ENCODE measurements around the gene IGHMBP2.
"Not testable (repeated sequence)": the region's sequence is repeated elsewhere in the genome, so short reads cannot be mapped to it uniquely, and the experiment has no call there.

IGHMBP2 gene

GRCh38 chr11:68903288-68904247 is at the start of gene IGHMBP2, which contains the start of gene MRPL21:
Gene IGHMBP2, plus strand, starts transcription at chr11:68903891. Its CDS starts 62 bp downstream, at chr11:68903953.
Gene MRPL21, minus strand, starts transcription at chr11:68903832. Its CDS starts 22 bp downstream, at chr11:68903810.
- peak; percentile 85 for DNase-seq (ENCODE audit: low spot score)

DNA sequence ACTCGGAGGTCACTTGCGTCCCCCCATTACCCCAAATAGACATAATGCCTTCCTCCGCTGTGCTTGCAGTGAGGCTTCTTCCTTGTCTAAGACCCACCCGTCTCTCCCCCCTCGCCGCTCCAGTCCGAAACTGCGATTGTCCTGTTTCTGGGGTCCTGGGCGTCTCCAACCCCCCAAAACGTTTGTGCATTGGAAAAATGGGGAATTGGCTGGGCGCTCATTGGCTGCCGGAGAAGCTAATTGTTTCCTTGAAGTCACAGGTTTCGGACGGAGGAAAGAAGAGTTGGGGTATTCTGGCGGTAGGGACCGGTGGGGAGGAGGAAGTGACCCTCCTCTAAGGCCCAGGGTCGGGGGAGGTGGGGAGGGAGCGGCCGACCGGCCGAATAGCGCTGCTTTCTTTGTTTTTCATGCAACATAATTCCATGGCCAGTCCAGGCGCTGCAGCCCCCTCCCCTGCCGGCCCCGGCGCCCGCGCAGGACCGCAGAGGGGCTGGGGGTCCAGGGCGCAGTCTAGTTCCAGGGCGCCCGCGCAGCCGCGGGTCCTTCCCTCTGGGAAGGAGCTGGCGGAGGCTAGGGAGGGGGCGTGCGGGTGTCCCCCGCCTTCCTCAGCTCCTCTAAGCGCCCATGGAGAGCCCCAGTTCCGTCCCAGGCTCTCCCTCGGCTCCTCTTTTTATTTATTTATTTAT is 49.3 kb upstream of the IGHMBP2 start:
- no peak for DNase-seq (ENCODE audit: low spot score)

DNA sequence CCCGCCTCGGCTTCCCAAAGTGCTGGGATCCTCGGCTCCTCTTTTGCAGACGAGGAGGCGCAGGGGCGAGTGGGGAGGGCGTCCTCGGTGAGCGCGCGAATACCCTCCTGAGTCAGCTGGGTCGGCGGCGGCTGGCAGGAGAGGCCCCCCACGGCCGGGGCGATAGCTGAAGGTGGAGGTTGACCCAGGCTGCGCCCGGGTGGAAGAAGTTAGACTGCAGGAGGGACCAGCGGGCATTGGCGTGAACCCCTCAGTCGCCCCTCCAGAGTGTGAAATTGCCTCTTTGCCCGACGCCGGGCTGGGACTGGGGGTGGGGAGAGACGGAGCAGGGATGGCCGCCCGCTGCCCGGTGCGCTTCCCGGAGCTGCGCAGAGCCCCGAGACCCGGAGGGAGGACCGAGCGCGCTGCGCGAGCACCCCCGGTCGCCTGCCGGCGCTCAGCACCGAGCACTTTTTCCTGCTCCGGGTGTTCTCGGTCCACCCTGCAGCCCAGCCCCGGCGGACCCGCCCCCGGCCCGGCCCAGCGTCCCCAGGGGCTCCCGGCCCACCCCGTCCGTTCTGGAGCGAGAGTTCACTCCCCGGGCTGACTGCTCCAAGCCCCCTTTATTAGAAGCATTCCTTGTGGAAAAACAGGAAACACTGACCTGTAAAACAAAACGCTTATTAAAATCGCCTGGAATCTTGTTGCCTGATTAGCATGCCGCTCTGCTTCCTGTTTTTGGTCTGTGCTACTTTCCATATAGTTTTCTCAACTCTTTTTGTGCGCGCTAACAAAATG is 48.3 kb upstream of the IGHMBP2 start:
- no peak for DNase-seq (ENCODE audit: low spot score)

DNA sequence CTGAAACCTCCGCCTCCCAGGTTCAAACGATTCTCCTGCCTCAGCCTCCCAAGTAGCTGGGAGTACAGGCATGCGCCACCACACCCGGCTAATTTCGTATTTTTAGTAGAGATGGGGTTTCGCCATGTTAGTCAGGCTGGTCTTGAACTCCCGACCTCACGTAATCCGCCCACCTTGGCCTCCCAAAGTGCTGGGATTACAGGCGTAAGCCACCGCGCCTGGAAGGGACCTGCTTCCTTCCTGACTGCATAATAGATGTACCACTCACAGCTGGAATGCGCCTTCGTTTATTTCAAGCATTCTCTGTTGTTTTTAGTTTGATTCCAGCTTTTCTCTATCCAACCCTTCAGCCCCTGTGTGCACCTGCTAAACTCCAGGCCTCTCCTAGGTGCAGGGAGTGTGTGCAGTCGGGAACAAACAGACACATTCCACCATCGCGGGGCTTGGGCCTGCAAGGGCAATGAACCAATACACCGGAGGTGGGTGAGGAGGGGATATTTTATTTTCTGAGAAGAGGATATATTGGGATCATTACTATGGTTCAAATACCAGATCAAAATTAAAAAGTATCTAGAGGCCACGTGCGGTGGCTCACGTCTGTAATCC is 47.2 kb upstream of the IGHMBP2 start:
- not testable (repeated sequence) for DNase-seq (ENCODE audit: low spot score)

DNA sequence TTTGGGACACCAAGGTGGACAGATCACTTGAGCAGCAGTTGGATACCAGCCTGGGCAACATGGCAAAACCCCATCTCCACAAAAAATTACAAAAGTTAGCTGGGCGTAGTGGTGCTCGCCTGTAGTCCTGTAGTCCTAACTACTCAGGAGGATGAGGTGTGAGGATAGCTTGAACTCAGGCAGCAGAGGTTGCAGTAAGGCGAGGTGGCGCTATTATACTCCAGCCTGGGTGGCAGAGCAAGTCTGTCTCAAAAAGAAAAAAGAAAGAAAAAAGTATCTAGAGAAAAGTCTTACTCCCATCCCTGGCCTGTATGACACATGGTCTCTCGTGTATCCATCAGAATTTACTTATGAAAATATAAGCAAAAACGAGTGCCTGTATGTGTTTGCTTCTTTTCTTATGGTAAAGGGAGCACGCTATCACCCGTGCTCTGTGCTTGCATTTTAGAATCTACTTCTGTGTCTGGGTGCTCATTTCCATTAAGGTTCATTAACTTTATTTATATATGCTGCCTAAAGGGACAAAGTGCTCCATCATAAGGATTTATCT is 46.6 kb upstream of the IGHMBP2 start:
- no peak for DNase-seq (ENCODE audit: low spot score)

DNA sequence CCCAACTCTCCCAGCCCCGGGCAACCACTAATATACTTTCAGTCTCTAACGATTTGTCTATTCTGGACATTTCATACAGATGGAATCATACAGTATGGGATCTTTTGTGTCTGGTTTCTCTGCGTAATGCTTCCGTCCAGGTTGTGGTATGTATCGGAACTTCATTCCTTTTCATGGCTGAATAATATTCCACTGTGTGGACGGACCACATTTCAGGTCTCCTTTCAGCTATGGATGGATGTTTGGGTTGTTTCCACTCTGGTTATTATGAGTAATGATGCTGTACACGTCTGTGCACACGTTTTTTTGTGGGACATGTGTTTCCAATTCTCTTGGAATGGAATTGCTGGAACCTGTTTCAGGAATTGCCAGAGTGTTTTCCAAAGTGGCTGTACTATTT is 44.6 kb upstream of the IGHMBP2 start:
- DNase-seq (ENCODE audit: low spot score): no peak

DNA sequence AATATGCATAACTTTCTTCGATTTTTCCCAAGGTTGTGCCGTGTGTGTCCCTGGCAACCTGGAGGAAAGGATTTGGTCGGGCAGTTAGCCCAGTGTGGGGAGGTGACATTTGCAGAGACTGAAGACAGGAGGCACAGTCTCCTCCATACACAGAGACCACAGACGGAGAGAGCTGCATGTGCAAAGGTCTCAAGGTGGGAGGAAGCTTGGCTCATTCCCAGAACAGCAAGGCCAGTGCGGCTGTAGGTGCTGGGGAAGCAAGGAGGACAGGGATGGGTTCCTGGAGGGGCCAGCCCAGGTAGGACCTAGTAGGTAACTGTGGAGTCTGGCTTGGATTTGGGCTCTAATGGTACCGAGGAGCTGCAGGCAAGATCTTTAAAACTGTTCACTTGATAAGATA is 41.3 kb upstream of the IGHMBP2 start:
- no peak for DNase-seq (ENCODE audit: low spot score)

DNA sequence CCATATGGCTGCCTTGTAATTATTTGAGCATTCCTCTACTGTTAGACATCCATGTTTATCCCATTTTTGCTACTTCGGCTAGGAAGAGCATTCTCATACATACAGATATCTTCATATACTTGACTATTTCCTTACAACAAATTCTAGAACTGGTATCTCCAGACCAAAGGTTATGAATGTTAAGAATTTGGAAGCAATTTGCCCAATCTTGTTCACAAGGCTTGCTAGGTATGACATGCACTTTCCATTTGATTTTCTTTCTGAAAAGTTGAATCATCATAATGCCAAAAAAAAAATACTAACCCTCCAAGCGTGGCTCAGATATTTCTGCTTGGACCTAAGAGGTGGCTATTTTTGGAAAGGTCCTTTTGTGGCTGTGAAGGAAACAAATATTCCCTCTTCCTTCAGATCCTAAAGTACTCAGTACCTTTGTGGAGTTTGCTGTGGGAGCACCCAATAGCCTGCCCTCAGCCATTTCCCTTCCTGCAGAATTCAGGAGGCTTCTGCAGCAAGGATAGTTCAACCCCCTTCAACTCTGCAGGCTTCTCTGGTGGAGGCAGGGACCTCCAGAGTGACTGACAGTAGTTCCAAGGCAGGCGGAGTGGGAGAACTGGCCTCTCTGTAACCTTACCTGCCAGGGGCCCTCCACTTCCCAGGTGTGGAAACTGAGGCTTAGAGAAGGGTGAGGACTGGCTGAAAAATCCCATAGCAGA is 40.0 kb upstream of the IGHMBP2 start:
- no peak for DNase-seq (ENCODE audit: low spot score)

DNA sequence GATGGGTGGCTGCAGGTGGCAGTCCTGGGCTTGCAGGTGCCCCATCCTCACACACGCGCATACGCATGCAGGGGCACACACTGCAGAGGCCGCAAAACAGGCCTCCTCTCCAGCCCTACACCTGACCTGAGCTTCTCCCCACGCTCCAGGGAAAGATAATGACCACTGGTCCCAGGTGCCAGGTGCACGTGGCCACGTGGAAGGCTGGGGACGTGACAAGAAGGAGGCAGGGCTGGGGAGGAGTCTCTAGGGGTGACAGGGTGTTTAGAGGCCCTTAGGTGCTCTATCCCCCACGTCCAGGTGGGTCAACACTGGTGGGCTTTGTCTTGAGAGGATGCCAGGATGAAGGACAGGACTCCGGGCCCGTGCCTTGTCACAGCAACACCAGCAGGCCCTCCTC is 38.5 kb upstream of the IGHMBP2 start:
- no peak for DNase-seq (ENCODE audit: low spot score)

DNA sequence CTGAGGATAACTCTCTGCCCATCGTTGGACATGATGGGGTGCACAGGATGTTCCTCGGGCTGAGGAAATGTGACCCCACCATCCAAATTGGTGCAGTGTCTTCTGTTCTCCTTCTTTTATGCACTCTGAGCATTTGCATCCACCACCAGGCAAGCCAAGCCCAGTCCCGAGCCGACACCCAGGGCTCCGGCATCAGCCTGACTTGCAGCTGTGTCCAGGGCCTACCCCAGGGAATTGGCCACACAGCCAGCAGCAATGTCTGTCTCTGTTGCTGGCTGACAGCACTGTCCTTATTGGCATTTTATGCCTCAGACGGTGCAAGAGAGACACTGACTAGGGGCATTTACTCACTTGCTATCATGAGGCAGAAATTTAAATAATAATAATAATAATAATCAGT is 36.6 kb upstream of the IGHMBP2 start:
- DNase-seq (ENCODE audit: low spot score): no peak

DNA sequence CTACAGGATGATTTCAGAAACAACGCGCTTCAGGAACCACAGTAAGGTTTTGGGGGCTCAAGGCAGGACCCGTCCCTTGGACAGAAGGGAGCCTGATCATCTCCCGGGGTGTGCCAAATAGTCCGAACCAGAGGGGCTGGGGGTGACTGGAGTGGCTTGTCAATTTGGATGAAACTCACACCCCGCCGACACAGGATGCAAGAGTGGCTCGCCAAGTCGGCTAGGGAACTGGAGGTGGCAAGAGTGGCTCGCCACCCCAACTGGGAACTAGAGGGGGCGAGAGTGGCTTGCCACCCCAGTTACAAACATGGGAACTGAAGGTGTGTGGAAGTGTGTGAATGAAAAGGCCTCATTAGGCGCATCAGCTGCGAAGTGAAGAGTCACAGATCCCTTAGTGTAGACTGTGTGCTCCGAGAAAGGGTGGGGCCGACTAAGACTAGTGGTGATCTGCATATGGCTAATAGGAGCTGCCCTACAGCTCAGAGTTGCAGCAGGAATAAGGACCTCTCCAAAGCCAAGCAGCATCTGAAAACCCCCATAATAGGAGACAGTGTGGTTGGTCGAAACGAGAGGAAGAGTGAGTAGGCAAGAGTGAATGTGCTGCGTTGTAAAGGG is 35.4 kb upstream of the IGHMBP2 start:
- no peak for DNase-seq (ENCODE audit: low spot score)

GRCh38 chr11:68870470-68870869 is 33.2 kb upstream of the IGHMBP2 start:
- no peak for DNase-seq (ENCODE audit: low spot score)

- DNase-seq (ENCODE audit: low spot score): no peak
Measured at GRCh38 chr11:68872216-68873003, 31.3 kb upstream of the IGHMBP2 start.

DNA sequence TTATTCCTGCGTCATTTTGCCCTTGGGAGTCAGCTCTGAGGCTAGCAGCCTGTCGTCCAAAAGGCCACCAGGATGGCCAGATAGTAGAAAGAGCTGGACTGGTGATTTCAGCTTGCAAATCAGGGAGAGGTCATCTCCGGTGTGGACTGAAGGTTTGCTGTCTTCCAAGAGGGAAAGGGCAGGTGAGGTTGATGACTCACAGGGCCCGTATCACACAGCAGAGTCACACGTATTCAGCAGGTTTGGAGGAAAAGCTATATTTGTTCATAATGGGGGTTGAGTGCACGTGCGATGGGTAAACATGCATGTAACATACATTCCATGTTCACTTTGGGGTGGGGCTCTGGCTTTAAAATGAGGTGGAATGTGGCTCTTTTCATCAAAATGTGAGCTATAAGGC is 25.7 kb upstream of the IGHMBP2 start:
- DNase-seq (ENCODE audit: low spot score): no peak

DNA sequence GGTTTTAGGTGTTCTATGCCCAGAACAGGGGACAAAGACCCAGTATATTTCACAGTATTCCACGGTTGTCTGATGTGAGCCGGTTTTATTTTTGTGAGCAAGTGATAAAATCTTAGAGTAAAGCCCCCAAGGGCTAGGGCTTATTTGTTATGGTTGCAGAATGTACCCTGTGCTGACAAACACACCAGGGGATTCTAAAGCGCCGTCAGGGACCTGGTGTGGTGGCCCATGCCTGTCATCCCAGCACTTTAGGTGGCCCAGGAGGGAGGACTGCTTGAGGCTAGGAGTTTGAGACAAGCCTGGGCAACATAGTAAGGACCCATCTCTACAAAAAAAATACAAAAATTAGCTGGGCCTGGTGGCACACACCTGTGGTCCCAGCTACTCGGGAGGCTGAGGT is 22.8 kb upstream of the IGHMBP2 start:
- DNase-seq (ENCODE audit: low spot score): no peak

DNA sequence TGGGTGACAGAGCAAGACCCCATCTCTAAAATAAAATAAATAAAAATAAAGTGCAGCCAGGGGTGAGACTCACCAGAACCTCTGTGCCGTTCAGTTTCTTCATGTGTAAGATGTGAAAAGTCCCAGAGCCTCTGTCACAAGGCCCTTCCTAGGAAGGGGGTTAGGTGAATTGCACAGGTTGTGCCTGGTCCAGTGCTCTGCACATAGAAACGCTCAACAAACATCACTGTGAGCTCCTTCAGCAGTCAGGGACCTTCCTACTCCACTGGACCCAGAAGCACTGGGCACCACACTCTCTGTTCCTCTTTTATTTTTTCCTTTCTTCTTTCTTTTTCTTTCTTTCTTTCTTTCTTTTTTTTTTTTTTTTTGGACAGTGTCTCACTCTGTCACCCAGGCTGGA is 22.4 kb upstream of the IGHMBP2 start:
- DNase-seq (ENCODE audit: low spot score): no peak

- no peak for DNase-seq (ENCODE audit: low spot score)
Measured at GRCh38 chr11:68882391-68882790, 21.3 kb upstream of the IGHMBP2 start.

DNA sequence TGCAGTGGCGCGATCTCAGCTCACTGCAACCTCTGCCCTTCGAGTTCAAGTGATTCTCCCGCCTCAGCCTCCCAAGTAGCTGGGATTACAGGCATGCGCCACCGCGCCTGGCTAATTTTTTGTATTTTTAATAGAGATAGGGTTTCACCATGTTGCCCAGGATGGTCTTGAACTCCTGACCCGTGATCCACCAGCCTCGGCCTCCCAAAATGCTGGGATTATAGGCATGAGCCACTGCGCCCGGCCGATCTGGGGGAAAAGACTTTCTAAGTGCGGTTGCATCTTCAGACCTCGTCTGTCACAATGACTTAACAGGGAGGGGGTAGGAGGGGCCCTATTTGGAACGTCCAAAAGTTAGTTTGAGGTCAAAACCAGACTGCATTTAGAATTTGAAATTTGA is 18.9 kb upstream of the IGHMBP2 start:
- DNase-seq (ENCODE audit: low spot score): not testable (repeated sequence)

DNA sequence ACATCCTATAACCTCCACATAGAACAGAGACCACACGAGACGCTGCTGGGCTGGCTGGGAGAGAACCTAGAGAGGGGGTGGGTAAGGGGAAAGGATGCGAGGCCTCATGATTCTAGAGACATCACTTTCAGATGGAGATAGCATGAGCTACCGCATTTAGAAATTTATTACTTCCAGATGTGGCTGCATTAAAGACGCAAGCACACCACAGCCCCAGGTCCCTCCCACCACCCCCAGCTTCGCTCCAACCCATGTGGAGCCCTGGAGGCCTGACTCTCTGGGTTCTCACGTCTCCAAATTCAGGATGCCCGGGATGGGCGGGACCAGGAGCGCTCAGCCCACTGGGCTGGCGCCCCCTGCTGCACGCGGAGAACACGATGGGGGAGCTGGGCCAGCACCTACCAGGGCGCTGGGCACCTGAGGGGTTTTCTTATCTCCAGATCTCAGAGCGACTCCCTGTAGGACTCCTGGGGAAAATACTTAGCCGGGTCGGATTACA is 13.7 kb upstream of the IGHMBP2 start:
- DNase-seq (ENCODE audit: low spot score): no peak
